C4-2B (cell line): ENCODE data around the gene ALDH9A1.

Experiments
- ZFX ChIP-seq: fragments of 450-650 bp; IDR thresholded peaks from 2 replicates; pipeline ENCODE4 v1.6.1; 2017
- TF ChIP-seq, protein P1 (sequence below): fragments of 450-650 bp; conservative IDR thresholded peaks from 2 replicates; pipeline ENCODE4 v1.5.1; 2017; ENCODE audit warnings: mild to moderate bottlenecking

GRCh38 chr1:165633614-165634013, 64.7 kb downstream of the ALDH9A1 start:
- TF ChIP-seq, protein P1, sequence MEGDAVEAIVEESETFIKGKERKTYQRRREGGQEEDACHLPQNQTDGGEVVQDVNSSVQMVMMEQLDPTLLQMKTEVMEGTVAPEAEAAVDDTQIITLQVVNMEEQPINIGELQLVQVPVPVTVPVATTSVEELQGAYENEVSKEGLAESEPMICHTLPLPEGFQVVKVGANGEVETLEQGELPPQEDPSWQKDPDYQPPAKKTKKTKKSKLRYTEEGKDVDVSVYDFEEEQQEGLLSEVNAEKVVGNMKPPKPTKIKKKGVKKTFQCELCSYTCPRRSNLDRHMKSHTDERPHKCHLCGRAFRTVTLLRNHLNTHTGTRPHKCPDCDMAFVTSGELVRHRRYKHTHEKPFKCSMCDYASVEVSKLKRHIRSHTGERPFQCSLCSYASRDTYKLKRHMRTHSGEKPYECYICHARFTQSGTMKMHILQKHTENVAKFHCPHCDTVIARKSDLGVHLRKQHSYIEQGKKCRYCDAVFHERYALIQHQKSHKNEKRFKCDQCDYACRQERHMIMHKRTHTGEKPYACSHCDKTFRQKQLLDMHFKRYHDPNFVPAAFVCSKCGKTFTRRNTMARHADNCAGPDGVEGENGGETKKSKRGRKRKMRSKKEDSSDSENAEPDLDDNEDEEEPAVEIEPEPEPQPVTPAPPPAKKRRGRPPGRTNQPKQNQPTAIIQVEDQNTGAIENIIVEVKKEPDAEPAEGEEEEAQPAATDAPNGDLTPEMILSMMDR, result no peak
- TF ChIP-seq ZFX, result no peak
